ENCODE results near the gene TSHZ2. TPM values are rescaled to one million over a fixed set of nuclear protein-coding genes. Genes with fewer than 3 reads are reported as not detected.
"Not testable (repeated sequence)": the region's sequence is repeated elsewhere in the genome, so short reads cannot be mapped to it uniquely, and the experiment has no call there.

Gene TSHZ2
- total RNA-seq, 4 donors from 2014 or later, result 35.6 to 83.5 (median 48.8) TPM

DNA sequence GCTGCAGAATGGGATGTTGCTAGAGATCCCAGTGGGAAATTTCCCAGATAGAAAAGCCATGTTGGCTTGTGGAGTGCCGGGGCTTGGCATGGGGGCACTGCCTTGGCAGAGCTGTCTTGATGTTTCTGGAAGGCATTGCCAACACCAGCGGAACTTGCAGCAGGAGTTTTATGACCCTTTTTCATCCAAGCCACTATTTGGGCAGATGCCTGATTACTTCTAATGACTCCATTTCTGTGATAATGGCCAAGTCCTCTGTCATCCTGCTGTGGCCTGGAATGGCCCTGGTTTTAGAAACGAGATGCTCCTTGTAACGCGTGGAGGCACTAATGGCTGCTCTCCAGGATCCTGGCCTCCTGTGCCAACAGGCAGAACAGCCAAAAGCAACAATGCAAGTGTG, 392.5 kb downstream of the TSHZ2 start:
- TF ChIP-seq, protein P1, sequence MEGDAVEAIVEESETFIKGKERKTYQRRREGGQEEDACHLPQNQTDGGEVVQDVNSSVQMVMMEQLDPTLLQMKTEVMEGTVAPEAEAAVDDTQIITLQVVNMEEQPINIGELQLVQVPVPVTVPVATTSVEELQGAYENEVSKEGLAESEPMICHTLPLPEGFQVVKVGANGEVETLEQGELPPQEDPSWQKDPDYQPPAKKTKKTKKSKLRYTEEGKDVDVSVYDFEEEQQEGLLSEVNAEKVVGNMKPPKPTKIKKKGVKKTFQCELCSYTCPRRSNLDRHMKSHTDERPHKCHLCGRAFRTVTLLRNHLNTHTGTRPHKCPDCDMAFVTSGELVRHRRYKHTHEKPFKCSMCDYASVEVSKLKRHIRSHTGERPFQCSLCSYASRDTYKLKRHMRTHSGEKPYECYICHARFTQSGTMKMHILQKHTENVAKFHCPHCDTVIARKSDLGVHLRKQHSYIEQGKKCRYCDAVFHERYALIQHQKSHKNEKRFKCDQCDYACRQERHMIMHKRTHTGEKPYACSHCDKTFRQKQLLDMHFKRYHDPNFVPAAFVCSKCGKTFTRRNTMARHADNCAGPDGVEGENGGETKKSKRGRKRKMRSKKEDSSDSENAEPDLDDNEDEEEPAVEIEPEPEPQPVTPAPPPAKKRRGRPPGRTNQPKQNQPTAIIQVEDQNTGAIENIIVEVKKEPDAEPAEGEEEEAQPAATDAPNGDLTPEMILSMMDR (IDR thresholded peaks at IDR 0.05), result no peak
- no peak for ATAC-seq (ENCODE audit: low FRiP score)
- no peak for DNase-seq (ENCODE audit: low spot score)

DNA sequence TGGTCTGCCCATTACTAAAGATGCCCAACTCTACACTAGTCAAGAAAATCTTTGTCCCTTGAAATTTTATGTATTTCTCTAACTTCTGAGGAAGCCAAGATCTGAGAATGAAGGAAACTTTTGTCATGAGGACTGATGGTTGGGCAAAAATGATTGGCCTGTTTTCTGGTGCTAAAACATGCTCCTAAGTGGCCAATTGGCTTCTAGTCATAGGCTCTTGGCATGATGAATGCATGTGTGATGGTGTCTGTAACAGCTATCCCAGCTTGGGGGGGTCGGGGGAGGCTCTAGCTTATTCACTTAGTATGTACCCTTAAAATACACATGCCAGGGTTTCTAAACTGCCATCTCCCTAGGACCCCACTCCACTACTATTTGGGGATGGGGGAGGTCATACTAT, 392.9 kb downstream of the TSHZ2 start:
- DNase-seq (ENCODE audit: low spot score) (no peak), ATAC-seq (ENCODE audit: low FRiP score) (no peak)
- TF ChIP-seq, protein P1 (IDR thresholded peaks at IDR 0.05), result no peak

DNA sequence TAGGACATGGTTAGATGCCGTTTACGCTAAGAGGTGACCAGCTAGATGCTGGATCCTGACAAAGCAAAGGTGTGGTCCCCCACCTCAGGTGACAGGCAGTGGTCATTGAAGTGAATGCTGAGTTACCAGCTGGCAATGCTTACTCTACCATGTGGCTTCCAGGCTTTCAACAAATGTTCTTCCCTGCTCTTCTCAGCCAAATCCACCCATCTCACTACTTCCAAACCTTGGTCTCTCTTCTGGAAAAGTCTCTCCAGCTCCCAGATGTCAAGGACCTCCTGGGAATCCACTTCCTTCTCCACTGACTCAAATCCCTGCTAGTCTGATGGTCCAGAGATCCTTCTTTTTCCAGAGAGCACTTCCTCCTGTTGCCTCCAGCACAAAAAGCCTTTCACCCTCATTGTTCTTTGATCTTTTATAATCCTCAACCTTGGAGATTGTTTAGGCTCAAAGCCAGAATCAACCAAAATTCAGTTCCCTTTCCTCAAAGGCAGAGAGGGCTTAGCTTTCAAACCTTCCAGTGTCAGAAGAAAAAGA, 393.4 kb downstream of the TSHZ2 start:
- no peak for DNase-seq (ENCODE audit: low spot score)
- TF ChIP-seq, protein P1 (IDR thresholded peaks at IDR 0.05), result no peak
- no peak for ATAC-seq (ENCODE audit: low FRiP score)

DNA sequence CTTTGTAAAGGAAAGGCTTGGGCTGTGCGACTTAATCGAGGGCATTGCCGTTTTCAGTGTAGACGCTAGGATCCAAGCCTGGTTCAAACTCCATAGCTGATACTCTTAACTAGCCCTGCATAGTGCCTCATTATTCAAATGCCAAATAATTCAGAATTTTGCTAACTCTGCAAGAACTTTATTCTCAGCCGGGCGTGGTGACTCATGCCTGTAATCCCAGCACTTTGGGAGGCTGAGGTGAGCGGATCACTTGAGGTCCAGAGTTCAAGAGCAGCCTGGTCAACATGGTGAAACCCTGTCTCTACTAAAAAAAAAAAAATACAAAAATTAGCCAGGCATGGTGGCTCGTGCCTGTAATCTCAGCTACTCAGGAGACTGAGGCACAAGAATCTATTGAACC, 394.8 kb downstream of the TSHZ2 start:
- not testable (repeated sequence) for ATAC-seq (ENCODE audit: low FRiP score); DNase-seq (ENCODE audit: low spot score)

DNA sequence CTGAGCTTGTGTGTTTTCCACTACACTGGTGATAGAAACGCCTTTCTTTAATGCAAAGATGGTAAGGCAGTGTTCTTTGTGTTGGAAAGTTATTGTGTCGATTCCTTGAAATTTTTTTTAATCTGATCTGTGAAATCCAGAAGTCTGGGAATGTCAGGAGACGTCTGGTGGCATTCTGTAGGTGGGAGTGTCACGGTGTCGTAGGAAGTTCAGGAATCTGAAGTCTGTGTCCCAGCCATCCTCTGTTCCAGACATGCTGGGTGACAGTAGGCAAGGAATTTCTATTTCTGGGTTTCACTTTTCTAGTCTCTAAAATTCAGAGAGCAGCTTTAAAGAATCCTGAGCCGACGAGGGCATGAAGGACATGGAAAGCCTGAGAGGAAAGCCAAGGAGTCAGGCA, 397.7 kb downstream of the TSHZ2 start:
- ATAC-seq (ENCODE audit: low FRiP score) (no peak), DNase-seq (ENCODE audit: low spot score) (no peak)
- TF ChIP-seq, protein P1 (IDR thresholded peaks at IDR 0.05), result no peak

DNA sequence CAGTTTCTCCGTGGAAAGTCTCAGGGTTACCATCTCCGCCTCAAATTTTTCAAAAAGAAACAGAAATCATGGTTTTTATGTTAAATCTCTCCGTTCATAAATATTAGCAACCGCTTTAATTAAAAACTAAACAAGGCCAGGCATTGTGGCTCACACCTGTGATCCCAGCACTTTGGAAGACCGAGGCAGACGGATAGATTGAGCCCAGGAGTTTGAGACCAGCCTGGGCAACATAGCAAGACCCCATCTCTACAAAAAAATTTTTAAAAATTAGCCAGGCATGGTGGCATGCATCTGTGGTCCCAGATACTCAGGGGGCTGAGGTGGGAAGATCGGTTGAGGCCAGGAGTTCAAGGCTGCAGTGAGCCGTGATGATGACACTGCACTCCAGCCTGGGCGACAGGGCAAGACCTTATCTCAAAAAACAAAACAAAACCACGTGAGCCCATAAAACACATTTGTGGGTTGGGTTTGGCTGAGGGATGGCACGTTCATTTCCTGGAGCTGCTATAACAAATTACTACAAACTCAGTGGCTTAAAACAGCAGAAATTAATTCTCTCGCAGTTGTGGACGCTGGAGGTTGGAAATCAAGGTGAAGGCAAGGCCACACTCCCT, 398.3 kb downstream of the TSHZ2 start:
- no peak for DNase-seq (ENCODE audit: low spot score)
- TF ChIP-seq, protein P1 (IDR thresholded peaks at IDR 0.05), result no peak
- ATAC-seq (ENCODE audit: low FRiP score), result no peak

DNA sequence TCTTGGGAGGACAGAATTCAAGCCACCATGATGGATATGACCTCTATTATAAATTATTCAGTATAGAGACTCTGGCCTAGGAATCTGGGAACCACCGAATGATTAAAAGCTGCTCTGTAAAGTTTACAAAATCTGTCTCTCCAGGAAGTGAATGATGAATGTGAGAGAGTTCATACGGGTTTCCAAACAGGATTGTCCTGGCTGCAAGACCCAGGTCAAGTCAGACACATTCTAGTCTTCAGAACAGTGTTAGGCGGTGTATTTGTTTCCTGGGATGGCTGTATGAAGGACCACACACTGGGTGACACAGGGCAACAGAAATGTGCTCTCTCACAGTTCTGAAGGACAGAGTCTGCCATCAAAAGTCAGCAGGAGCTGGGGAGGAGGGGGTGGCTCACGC, 399.1 kb downstream of the TSHZ2 start:
- DNase-seq (ENCODE audit: low spot score) (no peak), ATAC-seq (ENCODE audit: low FRiP score) (no peak)
- TF ChIP-seq, protein P1 (IDR thresholded peaks at IDR 0.05), result no peak
